BE2C (cell line): Measurements from ENCODE around the gene UPF3A.

Experiments
- DNase-seq: peaks from one replicate; pipeline ENCODE4 v3.0.0-alpha.2; 2020
- H3K27me3 ChIP-seq: fragments of 250-450 bp; sonication (Bioruptor Pico); 2 replicates; pipeline ENCODE4 v1.5.1; 2020; ENCODE audit warnings: mild to moderate bottlenecking
- H3K36me3 ChIP-seq: fragments of 250-450 bp; sonication (Bioruptor Pico); 2 replicates; pipeline ENCODE4 v1.5.1; 2020; ENCODE audit warnings: mild to moderate bottlenecking
- H3K4me1 ChIP-seq: fragments of 250-450 bp; sonication (Bioruptor Pico); 2 replicates; pipeline ENCODE4 v1.5.1; 2020
- H3K4me3 ChIP-seq: 2 replicates; pipeline ENCODE4 v1.5.1; 2011; ENCODE audit warnings: low read depth, low read length
- H3K9me3 ChIP-seq: fragments of 250-450 bp; sonication (Bioruptor Pico); 2 replicates; pipeline ENCODE4 v1.5.1; 2020
- CTCF ChIP-seq: IDR thresholded peaks from 2 replicates; pipeline ENCODE4 v1.5.1; 2012; ENCODE audit warnings: mild to moderate bottlenecking, low read depth, low read length

Gene UPF3A

GRCh38 chr13:114266241-114266640, 15.2 kb upstream of the UPF3A start:
- Histone ChIP-seq H3K36me3 (peaks cover 87% of the 10 kb centered on the region), H3K27me3 (no peaks in the 10 kb centered on the region), H3K4me3 (no peak overlapping the region), H3K9me3 (no peaks in the 10 kb centered on the region), H3K4me1 (no peaks in the 10 kb centered on the region)
- DNase-seq, result no peak
- TF ChIP-seq CTCF, result no peak

GRCh38 chr13:114268344-114269280, 12.8 kb upstream of the UPF3A start:
- H3K36me3 ChIP-seq, result peaks cover 78% of the 10 kb centered on the region

GRCh38 chr13:114269281-114269770, 12.1 kb upstream of the UPF3A start:
- H3K27me3 ChIP-seq, result no peaks in the 10 kb centered on the region
- TF ChIP-seq CTCF, result no peak
- DNase-seq, result no peak

More at GRCh38 chr13:114268344-114269280, 12.8 kb upstream of the UPF3A start:
- H3K4me3 ChIP-seq, result no peak overlapping the region
- DNase-seq, result no peak
- H3K27me3 ChIP-seq, result no peaks in the 10 kb centered on the region
- no peaks in the 10 kb centered on the region for H3K4me1 ChIP-seq
- no peak for TF ChIP-seq CTCF
- no peaks in the 10 kb centered on the region for H3K9me3 ChIP-seq

GRCh38 chr13:114272977-114273376, 8.4 kb upstream of the UPF3A start:
- no peak for TF ChIP-seq CTCF
- Histone ChIP-seq H3K4me1 (no peaks in the 10 kb centered on the region), H3K27me3 (no peaks in the 10 kb centered on the region), H3K9me3 (no peaks in the 10 kb centered on the region), H3K4me3 (no peak overlapping the region), H3K36me3 (peaks cover 54% of the 10 kb centered on the region)
- DNase-seq, result no peak

More at GRCh38 chr13:114269281-114269770, 12.1 kb upstream of the UPF3A start:
- H3K4me3 ChIP-seq, result no peak overlapping the region
- H3K4me1 ChIP-seq, result no peaks in the 10 kb centered on the region
- H3K9me3 ChIP-seq, result no peaks in the 10 kb centered on the region
- H3K36me3 ChIP-seq, result peaks cover 71% of the 10 kb centered on the region

- H3K4me1 ChIP-seq, result peaks cover 3% of the 10 kb centered on the region; the same call in 1 of the 2 replicates
- TF ChIP-seq CTCF, result no peak
Observed at GRCh38 chr13:114275304-114275703, 6.1 kb upstream of the UPF3A start.

GRCh38 chr13:114279146-114279545, 2.3 kb upstream of the UPF3A start:
- H3K36me3 ChIP-seq, result peaks cover 26% of the 10 kb centered on the region
- H3K4me1 ChIP-seq, result peaks cover 3% of the 10 kb centered on the region; the same call in 1 of the 2 replicates
- H3K4me3 ChIP-seq, result no peak overlapping the region
- DNase-seq, result no peak
- TF ChIP-seq CTCF, result no peak
- no peaks in the 10 kb centered on the region for H3K9me3 ChIP-seq
- no peaks in the 10 kb centered on the region for H3K27me3 ChIP-seq

More at GRCh38 chr13:114275304-114275703, 6.1 kb upstream of the UPF3A start:
- DNase-seq, result no peak
- H3K36me3 ChIP-seq, result peaks cover 34% of the 10 kb centered on the region
- no peaks in the 10 kb centered on the region for H3K9me3 ChIP-seq
- H3K4me3 ChIP-seq, result no peak overlapping the region
- no peaks in the 10 kb centered on the region for H3K27me3 ChIP-seq
